PFSK-1 (cell line): Measurements from ENCODE around the gene CDC42BPB.

Experiments used
- FOXP2 ChIP-seq: optimal IDR thresholded peaks from 2 replicates; pipeline ENCODE3; 2011; ENCODE audit warnings: borderline replicate concordance, control low read depth, inconsistent platforms; ENCODE audit not compliant: insufficient read depth; ENCODE audit errors: extremely low read length, extremely low read depth
- POLR2AphosphoS5 ChIP-seq: IDR thresholded peaks from 2 replicates; pipeline ENCODE4 v1.6.1; 2012; ENCODE audit warnings: low read depth, mild to moderate bottlenecking, control low read depth, low read length, moderate library complexity
- REST ChIP-seq, 2 experiments: IDR thresholded peaks; 2 replicates each; pipeline versions ENCODE4 v1.6.1 to v1.8.0; 2011 to 2012; ENCODE audit warnings: low read depth in 2 of 2, low read length in 2 of 2, control low read depth in 1 of 2, inconsistent platforms in 1 of 2, mild to moderate bottlenecking in 1 of 2, moderate library complexity in 1 of 2; ENCODE audit not compliant: insufficient read depth in 1 of 2
- SIN3A ChIP-seq: IDR thresholded peaks from 2 replicates; pipeline ENCODE4 v1.6.1; 2012; ENCODE audit warnings: mild to moderate bottlenecking, low read length, moderate library complexity, borderline replicate concordance; ENCODE audit not compliant: insufficient read depth
- TAF1 ChIP-seq: IDR thresholded peaks from 2 replicates; pipeline ENCODE4 v1.6.1; 2012; ENCODE audit warnings: low read length, control low read depth, borderline replicate concordance; ENCODE audit not compliant: insufficient read depth

The CDC42BPB gene

GRCh38 chr14:103056322-103057027 lies 874 bp downstream of the CDC42BPB start:
- TF ChIP-seq TAF1 = no peak
- TF ChIP-seq SIN3A = no peak
- TF ChIP-seq POLR2AphosphoS5 = no peak
- no peak for TF ChIP-seq FOXP2
- TF ChIP-seq REST (IDR thresholded peaks at IDR 0.05; ENCODE audit: insufficient read depth in 1 of 2, low read depth in 2 of 2, low read length in 2 of 2) = no peak

GRCh38 chr14:103055695-103056094 lies 1.7 kb downstream of the CDC42BPB start:
- no peak for TF ChIP-seq TAF1
- no peak for TF ChIP-seq FOXP2
- TF ChIP-seq POLR2AphosphoS5 = no peak
- TF ChIP-seq SIN3A = no peak
- TF ChIP-seq REST (IDR thresholded peaks at IDR 0.05; ENCODE audit: insufficient read depth in 1 of 2, low read depth in 2 of 2, low read length in 2 of 2) = no peak

- TF ChIP-seq REST (IDR thresholded peaks at IDR 0.05; ENCODE audit: insufficient read depth in 1 of 2, low read depth in 2 of 2, low read length in 2 of 2) (no peak), TAF1 (no peak)
Measured at GRCh38 chr14:103052407-103052806, 4.9 kb downstream of the CDC42BPB start.

- TF ChIP-seq POLR2AphosphoS5 = no peak
- no peak for TF ChIP-seq TAF1
Measured at GRCh38 chr14:103050935-103051334, 6.4 kb downstream of the CDC42BPB start.

GRCh38 chr14:103045371-103045869 lies 11.9 kb downstream of the CDC42BPB start:
- peak; percentile 67 to 84 for TF ChIP-seq REST (IDR thresholded peaks at IDR 0.05; ENCODE audit: insufficient read depth in 1 of 2, low read depth in 2 of 2, low read length in 2 of 2)
- no peak for TF ChIP-seq SIN3A
- no peak for TF ChIP-seq FOXP2
- no peak for TF ChIP-seq POLR2AphosphoS5
- TF ChIP-seq TAF1 = no peak
